KBM-7 (cell line): Measurements from ENCODE around the gene DNPEP.
"Not testable (repeated sequence)": the region's sequence is repeated elsewhere in the genome, so short reads cannot be mapped to it uniquely, and the experiment has no call there.

Source experiments
- DNase-seq: peaks from one replicate; pipeline ENCODE4 v3.0.0-alpha.2; 2015
- in situ Hi-C: fragments of 300-500 bp; cut with MboI; formaldehyde crosslinking; loops from 2 replicates; pipeline ENCODE4 v1.14.3; 2020; ENCODE audit warnings: low sequenced_read_pairs, low pct_unique_long_range_greater_than_20kb, mixed read lengths

The DNPEP gene

DNA sequence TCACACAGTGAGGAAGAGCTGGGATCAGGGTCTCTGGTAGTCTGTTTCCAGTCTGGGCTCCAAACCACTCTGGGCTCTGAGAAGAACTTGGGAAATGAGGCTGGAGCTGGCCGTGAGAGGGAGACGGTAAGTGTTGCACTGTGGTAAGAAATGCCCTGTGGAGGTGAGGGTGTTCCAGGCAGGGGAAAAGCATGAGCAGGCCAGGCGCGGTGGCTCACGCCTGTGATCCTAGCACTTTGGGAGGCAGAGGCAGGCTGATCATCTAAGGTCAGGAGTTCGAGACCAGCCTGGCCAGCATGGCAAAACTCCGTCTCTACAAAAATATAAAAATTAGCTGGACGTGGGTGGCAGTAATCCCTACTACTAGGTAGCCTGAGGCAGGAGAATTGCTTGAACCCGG, 16.1 kb upstream of the DNPEP start:
- in situ Hi-C loops: no loop called here
- no peak for DNase-seq

DNA sequence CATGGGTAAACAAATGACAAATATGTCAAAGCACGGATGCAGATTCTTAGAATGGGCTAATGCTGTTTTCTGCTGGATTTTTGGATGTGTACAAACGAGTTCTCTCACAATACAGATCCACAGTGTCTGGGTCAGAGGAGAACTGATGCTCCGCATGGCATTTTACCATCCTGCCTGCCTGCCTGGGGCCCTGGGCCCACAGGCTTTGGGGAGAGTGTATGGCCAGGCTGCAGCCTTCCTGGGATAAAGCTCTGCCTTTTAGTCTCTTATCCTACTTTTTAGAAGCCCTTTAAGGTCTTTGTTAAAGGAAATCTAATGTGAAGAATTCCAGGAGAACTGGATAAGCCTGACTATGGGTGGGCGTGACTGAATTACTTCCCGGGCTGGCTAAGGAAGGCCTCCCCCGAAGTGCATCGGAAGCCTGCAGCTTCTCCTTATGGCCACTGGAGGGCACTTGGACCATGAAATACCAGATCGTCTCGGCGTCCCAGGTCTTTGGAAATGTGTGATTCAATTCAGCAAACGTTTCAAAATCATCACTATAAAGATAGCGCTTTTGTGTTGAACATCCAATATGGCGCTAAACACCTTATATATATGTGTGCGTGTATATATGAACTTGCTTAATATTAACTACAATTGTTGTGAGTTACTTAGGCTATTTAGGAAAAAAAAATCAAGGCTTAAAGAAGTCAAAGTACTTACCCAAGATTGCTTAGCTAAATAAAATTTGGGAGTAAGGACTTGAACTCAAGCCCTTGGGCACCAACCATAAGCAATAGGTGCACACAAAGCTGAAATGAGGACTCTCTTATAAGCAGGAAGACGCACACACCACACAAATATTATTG, 15.2 kb upstream of the DNPEP start:
- in situ Hi-C loops: no loop called here
- DNase-seq: peak; percentile 72

DNA sequence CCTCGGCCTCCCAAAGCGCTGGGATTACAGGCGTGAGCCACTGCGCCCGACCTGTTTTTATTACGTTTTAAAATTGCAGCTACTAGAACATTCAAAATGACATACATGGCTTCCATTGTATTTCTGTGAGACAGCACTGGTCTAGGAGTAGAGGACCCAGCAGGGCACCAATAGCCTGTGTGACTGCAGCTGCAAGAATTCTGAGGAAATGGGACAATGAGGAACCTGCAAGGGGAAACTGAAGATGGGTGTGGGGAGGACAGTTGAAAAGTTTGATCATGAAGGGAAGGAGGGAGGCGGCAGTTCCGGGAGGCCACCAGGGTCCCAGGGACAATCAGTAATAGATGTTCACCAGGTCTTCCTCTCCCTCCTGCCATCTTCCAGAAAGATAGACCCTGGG, 13.9 kb upstream of the DNPEP start:
- in situ Hi-C loops: no loop called here
- DNase-seq: no peak

DNA sequence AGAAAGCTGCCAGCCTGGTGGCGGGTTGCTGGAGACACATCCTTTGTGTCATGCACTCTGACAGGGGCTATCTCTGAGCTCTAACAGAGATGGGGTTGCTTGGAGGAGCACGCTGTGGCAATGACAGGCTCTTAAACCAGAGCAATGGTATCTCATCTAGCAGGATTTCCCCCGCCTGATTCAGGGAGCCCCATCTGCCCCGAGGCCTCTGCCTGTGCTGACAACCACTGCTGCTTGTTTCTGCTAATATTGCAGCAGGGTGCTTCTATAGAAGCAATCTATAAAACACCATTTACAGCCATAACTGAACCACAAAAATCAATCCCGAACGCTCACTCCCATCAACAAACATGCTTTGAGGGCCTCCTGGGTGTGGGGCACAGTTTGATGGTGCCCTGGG, 12.8 kb upstream of the DNPEP start:
- in situ Hi-C loops: no loop called here
- no peak for DNase-seq

DNA sequence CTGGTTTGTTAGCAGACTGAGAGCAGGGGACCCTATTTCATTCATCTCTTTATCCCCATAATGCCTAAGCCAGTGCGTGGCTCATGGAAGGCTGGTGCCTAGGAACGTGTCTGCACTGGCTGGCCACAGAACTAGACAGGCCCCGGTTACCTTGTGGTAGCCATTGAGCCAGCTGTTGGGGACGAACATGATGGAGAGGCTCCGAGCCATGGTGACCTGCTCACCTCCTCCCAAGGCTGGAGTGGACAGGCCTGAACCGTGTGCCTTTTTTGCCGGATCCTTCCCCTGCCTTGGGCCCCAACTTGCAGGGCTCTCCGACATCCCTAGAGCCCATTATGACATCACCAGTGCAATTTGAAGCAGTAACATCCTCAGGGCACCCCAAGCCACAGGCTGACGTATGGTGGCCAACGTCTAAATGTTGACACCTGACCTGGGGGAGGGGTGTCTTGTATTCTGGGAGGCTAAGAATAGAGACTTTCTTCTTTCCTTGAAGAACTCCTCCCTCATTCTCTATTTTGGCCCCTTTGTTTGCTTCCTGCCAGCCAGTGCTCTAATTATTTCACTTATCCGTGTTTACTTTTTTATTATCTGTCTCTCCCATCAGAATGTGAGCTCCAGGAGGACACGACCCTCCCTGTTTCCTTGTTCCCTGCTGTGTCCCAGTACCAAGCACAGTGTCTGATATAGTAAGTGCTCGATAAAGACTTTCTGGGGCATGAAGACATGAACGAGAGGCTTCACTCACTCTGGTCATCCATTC, 12.2 kb upstream of the DNPEP start:
- DNase-seq: no peak
- in situ Hi-C loops: no loop called here

DNA sequence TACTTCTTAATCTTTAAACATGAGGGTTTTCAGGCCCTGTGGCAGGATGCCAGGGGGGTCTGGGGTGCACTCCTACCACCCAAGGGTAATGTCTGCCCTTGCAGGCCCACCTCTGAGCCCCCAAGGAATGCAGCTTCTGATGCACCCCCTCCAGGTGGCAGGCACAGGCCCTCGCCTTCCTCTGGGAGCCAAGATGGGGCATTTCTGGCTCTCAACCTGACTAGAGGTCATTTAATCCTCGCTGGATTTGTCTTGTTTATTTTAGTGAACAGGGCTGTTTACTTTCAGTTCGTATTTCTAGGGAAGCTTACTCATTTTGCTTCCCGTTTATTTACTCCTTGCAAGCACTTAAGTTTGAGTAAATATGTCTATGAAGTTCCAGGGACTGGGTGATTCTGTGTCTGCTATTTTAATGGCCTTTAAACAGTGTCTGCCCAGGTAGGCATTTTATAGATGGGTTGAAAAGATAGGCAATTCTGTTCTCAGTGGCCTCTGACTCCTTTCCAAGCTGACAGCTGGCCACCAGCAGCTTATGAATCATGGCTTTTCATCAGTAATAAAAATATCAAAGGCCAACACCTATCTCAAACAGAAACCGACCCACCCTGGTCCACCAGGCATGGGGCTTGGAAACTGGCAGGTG, 11.1 kb upstream of the DNPEP start:
- no peak for DNase-seq
- in situ Hi-C loops: no loop called here

DNA sequence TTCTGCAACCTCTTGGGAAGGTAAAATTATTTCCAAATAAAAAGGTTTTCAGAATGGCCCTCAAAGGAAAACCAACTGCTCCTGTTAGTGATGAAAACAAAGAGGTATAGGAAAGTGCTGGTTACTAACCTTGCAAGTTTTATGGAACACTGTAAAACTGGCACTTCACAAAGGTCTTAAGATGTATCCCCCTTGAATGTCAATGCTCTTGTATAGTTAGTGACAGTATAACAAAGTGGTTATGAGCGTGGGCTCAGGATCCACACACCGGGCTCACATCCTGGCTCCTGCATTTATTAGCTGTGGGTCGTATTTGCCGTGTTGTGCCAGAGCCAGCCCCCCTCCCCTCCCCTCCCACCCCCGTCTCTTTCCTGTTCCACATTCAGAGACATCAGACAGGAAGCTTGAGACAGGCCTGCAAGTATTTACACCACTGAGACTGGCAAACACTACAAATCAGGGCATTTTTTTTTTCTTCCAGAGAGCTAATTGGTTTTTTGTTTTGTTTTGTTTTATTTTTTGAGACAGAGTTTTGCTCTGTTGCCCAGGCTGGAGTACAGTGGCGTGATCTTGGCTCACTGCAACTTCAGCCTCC, 9.2 kb upstream of the DNPEP start:
- in situ Hi-C loops: no loop called here
- no peak for DNase-seq

DNA sequence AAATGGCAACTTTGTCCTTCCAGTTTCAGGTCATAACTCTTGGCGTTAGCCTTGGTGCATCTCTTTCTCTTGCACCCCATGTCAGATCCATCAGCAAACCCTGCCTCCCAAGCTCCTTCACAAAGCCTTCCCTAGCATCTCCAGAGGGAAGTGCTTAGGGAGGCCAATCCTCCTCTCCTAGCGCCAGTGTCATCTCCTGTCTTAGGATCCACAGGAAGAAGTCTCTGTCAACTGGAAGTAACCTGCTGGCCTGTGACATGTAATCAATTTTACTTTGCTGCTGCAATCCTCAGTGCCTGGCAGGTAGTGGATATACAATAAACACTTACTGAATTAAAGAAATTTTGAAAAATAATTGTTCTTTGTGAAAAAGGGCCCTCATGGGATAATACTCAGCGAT, 7.9 kb upstream of the DNPEP start:
- in situ Hi-C loops: no loop called here
- no peak for DNase-seq

DNA sequence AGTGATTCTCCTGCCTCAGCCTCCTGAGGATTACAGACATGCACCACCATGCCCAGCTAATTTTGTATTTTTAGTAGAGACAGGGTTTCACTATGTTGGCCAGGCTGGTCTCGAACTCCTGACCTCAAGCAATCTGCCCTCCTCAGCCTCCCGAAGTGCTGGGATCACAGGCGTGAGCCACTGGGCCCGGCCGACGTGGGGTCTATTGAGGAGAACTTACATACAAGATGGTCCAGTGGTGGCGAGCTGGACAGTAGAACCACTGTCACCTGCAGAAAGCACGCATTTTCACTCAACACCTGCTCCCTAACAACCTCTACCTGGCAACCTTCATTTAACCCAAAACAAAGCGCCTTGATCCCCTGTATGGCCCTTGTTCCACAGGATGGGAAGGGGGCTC, 7.3 kb upstream of the DNPEP start:
- DNase-seq, in situ Hi-C loops: not testable (repeated sequence)

DNA sequence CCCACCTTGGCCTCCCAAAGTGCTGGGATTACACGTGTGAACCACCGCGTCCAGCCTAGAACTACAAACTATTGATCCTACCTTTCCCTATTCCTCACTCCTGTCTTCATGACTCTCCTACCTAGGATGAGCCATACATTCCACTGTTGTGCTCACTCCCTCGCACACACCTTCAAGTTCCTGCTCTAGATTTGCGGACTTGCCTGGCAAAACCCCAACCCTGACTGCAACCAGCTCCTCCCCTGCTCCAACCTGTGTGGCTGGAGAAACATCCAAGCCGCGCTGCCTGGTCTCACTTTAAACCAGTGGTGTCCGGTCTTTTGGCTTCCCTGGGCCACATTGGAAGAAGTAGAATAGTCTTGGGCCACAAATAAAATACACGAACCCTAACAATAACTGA, 5.0 kb upstream of the DNPEP start:
- DNase-seq: no peak
- in situ Hi-C loops: no loop called here

DNA sequence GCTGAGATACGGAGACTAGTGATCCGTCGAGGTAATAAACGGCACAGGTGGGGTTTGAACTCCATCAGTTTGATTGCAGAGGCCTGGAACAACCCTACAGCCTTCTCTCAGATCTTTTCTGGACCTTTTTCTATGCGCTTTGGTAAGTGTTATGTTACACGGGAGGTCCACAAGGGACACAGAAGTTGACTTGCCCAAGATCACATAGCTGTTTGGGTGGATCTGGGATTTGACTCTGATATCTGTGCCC, 1.1 kb upstream of the DNPEP start:
- DNase-seq: no peak
- in situ Hi-C loops: no loop called here

DNA sequence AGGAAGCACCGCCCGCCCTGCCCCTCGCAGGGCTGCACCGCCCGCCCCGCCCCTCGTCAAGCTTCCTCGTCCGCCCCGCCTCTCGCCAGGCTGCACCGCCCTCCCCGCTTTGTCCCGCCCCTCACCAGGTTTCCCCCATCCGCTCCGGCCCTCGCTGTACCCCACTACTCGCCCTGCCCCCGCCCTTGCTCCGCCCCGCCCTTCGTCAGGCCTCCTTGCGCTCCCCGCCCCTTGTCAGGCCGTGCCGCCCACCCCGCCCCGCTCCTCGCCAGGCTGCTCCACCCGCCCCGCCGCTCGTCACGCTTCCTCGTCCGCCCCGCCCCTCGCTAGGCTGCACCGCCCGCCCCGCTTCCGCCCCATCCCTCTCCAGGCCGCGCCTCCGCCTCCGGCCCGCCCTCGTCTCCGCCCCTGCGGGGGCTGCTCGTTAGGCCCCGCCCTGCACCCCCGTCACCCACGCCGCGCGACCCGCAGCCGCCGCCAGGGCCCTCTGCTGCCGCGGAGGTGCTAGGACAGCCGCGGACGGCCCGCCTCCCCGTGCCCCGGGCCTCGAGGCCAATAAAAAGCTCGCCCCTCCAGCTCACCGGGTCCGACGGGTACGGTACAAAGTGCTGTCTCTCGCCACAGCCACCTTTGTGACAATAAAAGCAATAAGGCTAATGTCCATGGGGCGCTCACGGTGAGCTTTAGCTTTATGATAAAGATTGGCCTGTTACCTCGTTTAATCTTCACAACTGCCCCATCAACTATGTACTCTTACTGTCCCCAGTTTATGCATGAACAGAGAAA, 602 bp upstream of the DNPEP start:
- in situ Hi-C loops: no loop called here
- peak; percentile 89 for DNase-seq

DNA sequence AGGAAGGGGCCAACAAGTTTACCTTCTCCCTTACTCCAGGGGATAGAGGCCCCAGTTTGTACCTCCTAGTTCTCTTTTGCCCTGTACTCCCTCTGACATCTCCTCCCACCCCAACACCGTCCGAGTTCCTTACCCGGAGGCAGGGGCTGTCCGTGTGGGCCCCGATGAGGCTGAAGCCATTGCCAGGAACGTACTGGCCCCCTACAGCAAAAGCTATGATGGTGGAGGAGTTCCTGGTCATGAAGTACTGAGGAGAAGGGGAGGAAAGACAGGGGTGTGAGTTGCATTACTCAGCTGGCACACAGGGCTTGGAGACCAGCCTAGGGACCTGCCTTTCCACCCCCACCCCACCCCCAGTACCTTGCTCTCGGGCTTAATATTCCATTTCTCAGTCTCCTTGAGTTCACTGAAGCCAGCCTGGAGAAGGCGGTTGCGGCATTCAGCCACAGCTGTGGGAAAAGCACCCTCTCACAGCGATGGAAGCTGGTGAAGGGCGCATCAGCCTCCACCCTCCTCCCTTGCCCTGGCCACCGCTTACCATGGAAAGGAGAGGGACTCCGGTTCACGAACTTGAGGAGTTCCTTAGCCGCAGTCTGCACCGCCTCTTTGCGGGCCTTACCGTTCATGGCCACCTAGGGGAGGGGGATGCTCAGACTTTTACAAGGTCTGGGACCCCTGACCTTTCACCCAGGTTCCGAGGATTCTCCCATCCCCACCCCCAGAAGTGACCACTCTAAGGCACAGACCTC, 1.0 kb downstream of the DNPEP start:
- in situ Hi-C loops: no loop called here
- DNase-seq: no peak

DNA sequence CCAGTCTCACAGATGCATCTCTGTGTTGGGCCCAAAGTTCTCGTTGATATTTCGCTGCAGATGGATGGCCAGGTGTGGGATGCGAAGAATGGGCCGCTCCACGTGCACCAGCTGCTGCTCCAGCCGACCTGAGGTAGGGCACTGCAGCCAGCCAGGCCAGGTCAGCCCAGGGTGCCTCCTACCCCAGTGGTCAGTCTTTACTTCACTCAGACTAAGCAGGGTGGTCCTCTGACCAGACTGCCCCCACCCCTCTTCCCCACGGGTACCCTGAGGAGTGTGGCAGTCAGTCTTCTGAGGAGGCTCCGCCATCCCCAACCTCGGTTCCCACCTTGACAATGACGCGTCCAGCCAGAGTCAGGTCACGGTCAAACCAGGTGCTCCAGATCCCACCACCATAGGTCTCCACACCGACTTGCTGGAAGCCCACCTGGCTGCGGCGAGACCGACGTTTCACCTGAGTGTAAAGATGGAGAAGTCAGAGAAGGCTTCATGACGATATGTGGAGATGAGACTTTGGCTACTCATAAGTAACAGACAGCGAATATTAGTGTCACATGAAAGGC, 1.7 kb downstream of the DNPEP start:
- in situ Hi-C loops: no loop called here
- DNase-seq: no peak

DNA sequence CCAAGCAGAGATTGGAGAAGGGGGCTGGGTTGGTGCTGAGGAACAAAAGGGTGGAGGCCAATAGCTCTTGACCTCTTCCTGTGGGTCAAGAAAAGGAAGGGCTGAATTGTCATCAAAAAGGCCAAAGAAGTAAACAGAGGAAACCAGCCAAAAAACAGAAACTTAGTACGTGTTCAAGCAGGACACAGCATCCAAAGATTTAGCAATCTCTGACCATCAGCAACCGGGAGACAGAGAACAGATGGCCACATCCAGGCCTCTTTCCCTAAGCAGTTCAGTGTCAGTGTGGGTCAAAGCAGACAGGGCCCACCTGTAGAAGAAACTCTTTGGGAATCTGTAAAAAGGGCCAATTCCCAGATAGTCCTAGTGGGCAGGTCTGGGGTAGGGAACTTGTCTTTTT, 2.9 kb downstream of the DNPEP start:
- no peak for DNase-seq
- in situ Hi-C loops: no loop called here

DNA sequence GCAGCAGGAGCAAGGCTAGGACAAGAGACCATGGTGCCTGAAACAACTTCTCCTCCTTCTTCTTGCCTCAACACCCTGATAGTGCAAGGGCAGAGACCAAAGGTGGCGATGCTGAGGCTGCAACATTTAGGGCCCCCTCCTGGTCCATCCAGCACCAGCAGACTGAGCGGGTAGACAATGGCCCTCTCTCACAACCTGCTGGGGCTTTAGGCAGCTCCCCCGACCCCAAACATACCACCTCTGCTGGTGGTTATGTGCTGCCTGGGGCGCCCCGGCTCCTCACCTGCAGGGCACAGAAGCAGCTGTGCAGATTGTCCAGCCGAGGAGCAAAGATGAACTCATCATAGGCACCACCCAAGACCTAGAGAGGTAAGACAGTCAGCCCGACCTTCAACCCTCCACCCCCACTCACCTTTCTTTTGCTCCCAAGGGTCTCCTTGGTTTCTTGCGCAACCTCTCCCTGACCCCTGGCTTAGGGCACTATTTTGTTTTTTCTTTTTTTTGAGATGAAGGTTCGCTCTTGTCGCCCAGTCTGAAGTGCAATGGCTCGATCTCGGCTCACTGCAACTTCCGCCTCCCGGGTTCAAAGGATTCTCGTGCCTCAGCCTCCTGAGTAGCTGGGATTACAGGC, 3.5 kb downstream of the DNPEP start:
- in situ Hi-C loops: no loop called here
- DNase-seq: no peak

DNA sequence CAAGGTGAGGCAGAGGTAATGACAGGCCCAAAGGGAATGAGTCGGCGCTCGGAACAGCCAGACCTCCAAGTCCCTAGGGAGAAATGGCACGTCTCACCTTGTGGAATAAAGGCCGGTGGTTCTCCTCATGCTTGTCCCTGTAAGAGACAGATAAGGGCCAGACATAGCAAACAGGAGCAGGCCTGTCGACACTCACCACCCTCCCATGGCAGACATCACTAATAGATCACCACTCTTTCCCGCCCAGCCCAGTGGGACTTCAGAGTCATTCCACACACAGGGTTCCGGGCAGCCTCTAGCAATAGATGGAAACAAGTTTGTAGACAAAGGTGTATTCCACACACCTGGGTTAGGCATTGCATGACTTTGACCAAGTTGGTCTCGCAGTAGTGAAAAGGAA, 6.3 kb downstream of the DNPEP start:
- in situ Hi-C loops: no loop called here
- no peak for DNase-seq

DNA sequence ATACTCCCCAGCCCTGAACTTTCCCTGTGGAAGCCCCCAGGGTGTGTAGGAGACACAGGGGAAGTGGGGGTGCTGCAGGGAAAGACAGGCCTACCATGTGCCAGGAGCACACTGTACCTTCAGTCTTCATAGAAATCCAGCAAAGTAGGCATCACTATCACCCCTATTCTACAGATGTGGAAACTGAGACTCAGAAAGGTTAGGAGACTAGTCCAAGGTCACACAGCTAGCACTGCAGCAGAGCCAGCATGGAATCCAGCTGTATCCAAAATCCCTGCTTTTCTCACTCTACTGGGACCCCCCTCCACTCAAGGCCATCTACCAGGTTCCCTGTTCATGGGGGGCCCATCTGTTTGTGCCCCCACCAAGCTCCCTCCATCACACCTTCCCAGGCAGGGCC, 6.8 kb downstream of the DNPEP start:
- in situ Hi-C loops: no loop called here
- DNase-seq: no peak
